ENCODE results near the gene SLC25A29. TPM values are rescaled to one million over a fixed set of nuclear protein-coding genes. Genes with fewer than 3 reads are reported as not detected.

SLC25A29 gene
- total RNA-seq, 2 donors from 2014 or later = 234 to 263 TPM

DNA sequence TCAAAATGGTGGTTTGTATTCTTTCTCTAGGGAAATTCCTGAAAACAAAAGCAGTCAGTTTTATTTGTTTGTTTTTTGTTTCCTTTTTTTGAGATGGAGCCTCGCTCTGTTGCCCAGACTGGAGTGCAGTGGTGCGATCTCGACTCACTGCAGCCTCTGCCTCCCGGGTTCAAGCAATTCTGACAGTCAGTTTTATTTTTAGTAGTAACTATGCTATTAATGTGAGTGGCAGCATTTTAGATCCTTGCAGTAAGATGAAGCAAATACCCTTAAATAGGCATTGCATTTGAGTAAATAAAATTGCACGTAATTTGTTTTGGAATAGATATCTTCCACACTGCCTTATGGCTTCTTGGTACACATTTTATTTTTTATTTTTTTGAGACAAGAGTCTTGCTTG, 43.7 kb downstream of the SLC25A29 start:
- Mint-ChIP-seq H3K4me1 (peaks cover 6% of the 10 kb centered on the region), H3K27me3 (ENCODE audit: insufficient read depth) (no peaks in the 10 kb centered on the region), H3K4me3 (no peak overlapping the region), H3K27ac (peak overlapping the region; percentile 30), H3K36me3 (ENCODE audit: low read depth) (peaks cover 46% of the 10 kb centered on the region), H3K9me3 (no peaks in the 10 kb centered on the region)
- DNase-seq = no peak
- no peak overlapping the region for H3K27ac ChIP-seq (ENCODE audit: low read depth, low read length)
- 94% methylated on average over 5 of the region's 5 CpGs; no CpG with 5 or more reads in 1 of the 2 experiments for WGBS, 2 experiments (ENCODE audit: insufficient coverage in 1 of 2, insufficient read length in 1 of 2)
- H3K4me1 ChIP-seq (ENCODE audit: control insufficient read depth, insufficient read depth, low read length) = no peaks in the 10 kb centered on the region
- no peak overlapping the region for H3K4me3 ChIP-seq (ENCODE audit: low read length)
- H3K9me3 ChIP-seq (ENCODE audit: control insufficient read depth, low read length) = no peaks in the 10 kb centered on the region
- no peaks in the 10 kb centered on the region for H3K27me3 ChIP-seq (ENCODE audit: control insufficient read depth, insufficient read depth, low read length, poor library complexity, severe bottlenecking)
- no peak overlapping the region for H3K9ac ChIP-seq (ENCODE audit: extremely low read depth, low read length, poor library complexity, severe bottlenecking)
- TF ChIP-seq CTCF (conservative IDR thresholded peaks at IDR 0.05) = no peak
- peaks cover 45% of the 10 kb centered on the region for H3K36me3 ChIP-seq (ENCODE audit: control insufficient read depth, insufficient read depth, low read length)

DNA sequence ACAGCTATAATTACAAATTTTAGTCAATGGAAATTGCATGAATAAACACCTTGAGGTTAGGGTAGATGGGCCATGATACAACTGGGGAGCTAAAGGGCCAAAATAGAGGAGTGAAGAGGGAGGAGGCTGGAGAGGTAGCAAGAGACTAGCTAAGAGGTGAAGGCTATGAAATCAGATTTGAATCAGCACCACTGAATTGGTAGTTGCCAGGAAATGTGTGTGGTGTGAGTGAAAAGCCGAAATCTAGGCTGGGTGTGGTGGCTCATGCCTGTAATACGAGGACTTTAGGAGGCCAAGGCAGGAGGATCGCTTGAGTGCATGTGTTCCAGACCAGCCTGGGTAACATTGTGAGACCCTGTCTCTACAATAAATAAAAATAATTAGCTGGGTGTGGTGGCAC, 44.6 kb downstream of the SLC25A29 start:
- DNase-seq = no peak
- peaks cover 6% of the 10 kb centered on the region for H3K4me1 Mint-ChIP-seq
- 92% methylated on average over 3 of the region's 3 CpGs; no CpG with 5 or more reads in 1 of the 2 experiments for WGBS, 2 experiments (ENCODE audit: insufficient coverage in 1 of 2, insufficient read length in 1 of 2)
- H3K36me3 ChIP-seq (ENCODE audit: control insufficient read depth, insufficient read depth, low read length) = peaks cover 46% of the 10 kb centered on the region
- H3K4me1 ChIP-seq (ENCODE audit: control insufficient read depth, insufficient read depth, low read length) = no peaks in the 10 kb centered on the region
- H3K9ac ChIP-seq (ENCODE audit: extremely low read depth, low read length, poor library complexity, severe bottlenecking) = no peak overlapping the region
- no peaks in the 10 kb centered on the region for H3K9me3 ChIP-seq (ENCODE audit: control insufficient read depth, low read length)
- no peak overlapping the region for H3K4me3 ChIP-seq (ENCODE audit: low read length)
- H3K27me3 Mint-ChIP-seq (ENCODE audit: insufficient read depth) = no peaks in the 10 kb centered on the region
- no peak overlapping the region for H3K4me3 Mint-ChIP-seq
- peaks cover 44% of the 10 kb centered on the region for H3K36me3 Mint-ChIP-seq (ENCODE audit: low read depth)
- TF ChIP-seq CTCF (conservative IDR thresholded peaks at IDR 0.05) = no peak
- H3K27me3 ChIP-seq (ENCODE audit: control insufficient read depth, insufficient read depth, low read length, poor library complexity, severe bottlenecking) = no peaks in the 10 kb centered on the region
- no peak overlapping the region for H3K27ac Mint-ChIP-seq
- H3K27ac ChIP-seq (ENCODE audit: low read depth, low read length) = no peak overlapping the region
- no peaks in the 10 kb centered on the region for H3K9me3 Mint-ChIP-seq

DNA sequence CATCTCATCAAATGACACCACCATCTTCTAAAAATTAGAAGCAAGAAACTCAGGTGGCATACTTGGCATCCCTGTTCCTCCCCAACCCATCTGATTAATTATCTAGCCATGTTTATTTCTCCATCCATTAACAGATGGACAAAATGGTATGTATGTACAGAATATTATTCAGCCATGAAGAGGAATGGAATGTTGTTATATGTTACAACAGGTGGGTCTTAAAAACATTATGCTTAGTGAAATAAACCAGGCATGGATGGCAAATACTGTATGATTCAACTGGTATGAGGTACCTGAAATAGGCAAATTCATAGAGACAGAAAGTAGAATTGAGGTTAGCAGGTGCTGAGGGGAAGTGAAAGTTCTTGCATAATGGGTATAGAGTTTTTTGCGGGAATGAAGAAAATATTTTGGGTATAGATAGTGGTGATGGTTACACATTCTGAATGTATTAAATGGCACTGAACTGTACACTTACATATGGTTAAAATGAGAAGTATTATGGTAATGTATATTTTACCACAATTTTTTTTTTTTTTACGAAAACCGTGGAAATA, 49.8 kb downstream of the SLC25A29 start:
- Histone ChIP-seq H3K9ac (ENCODE audit: extremely low read depth, low read length, poor library complexity, severe bottlenecking) (no peak overlapping the region), H3K4me3 (ENCODE audit: low read length) (no peak overlapping the region), H3K27me3 (ENCODE audit: control insufficient read depth, insufficient read depth, low read length, poor library complexity, severe bottlenecking) (no peaks in the 10 kb centered on the region), H3K27ac (ENCODE audit: low read depth, low read length) (no peak overlapping the region), H3K9me3 (ENCODE audit: control insufficient read depth, low read length) (no peaks in the 10 kb centered on the region), H3K4me1 (ENCODE audit: control insufficient read depth, insufficient read depth, low read length) (no peaks in the 10 kb centered on the region), H3K36me3 (ENCODE audit: control insufficient read depth, insufficient read depth, low read length) (peaks cover 14% of the 10 kb centered on the region)
- TF ChIP-seq CTCF (conservative IDR thresholded peaks at IDR 0.05) = no peak
- peaks cover 25% of the 10 kb centered on the region for H3K36me3 Mint-ChIP-seq (ENCODE audit: low read depth)
- DNase-seq = no peak
- no peaks in the 10 kb centered on the region for H3K4me1 Mint-ChIP-seq
- H3K4me3 Mint-ChIP-seq = no peak overlapping the region
- no peaks in the 10 kb centered on the region for H3K9me3 Mint-ChIP-seq
- WGBS, 2 experiments (ENCODE audit: insufficient coverage in 1 of 2, insufficient read length in 1 of 2) = 97 to 100% methylated on average over 1 to 3 of the region's 3 CpGs
- H3K27me3 Mint-ChIP-seq (ENCODE audit: insufficient read depth) = no peaks in the 10 kb centered on the region
- H3K27ac Mint-ChIP-seq = no peak overlapping the region

All from endodermal cell (in vitro differentiated cells).